Measurements from ENCODE around the gene E2F7. TPM values are rescaled to one million over a fixed set of nuclear protein-coding genes. Genes with fewer than 3 reads are reported as not detected.

E2F7 gene
- polyA plus RNA-seq, 5 donors: 4.4 to 11.5 (median 8.6) TPM

Other genes with a start within 250 kb of the E2F7 start
- gene CSRP2, start 186.6 kb downstream of the E2F7 start, polyA plus RNA-seq (ENCODE audit: insufficient read depth in 1 of 5, insufficient read length in 5 of 5, low replicate concordance in 1 of 5): 10 to 100 TPM; 22.7 to 29.3 (median 23.7) TPM

Measured in right lung (tissue), 5 donors.